HEK293 (cell line): Measurements from ENCODE around the gene FHDC1.

ENCODE experiments used
- CTCF ChIA-PET: fragments of 350-600 bp; formaldehyde crosslinking; extraction: SDS; loops from one replicate; lab custom pipeline; 2021; ENCODE audit warnings: antibody characterized with exemption; lab: Yijun Ruan, JAX
- POLR2A ChIA-PET: fragments of 300-600 bp; formaldehyde crosslinking; extraction: SDS; loops from one replicate; lab custom pipeline; 2020; ENCODE audit warnings: antibody characterized with exemption, inconsistent platforms; lab: Yijun Ruan, JAX
- H3K27ac ChIP-seq: fragments of 200-500 bp; sonication (Bioruptor generic); 2 replicates; pipeline ENCODE4 v1.5.1; 2014; ENCODE audit warnings: low read depth, low read length, control low read depth, inconsistent platforms; ENCODE audit errors: extremely low read depth
- H3K36me3 ChIP-seq, 2 experiments: fragments of 200-500 bp in 1 of 2; sonication (Bioruptor generic) in 1 of 2; 1 replicate in 1 of 2; 2 replicates in 1 of 2; pipeline ENCODE4 v1.5.1; 2014 to 2017; ENCODE audit warnings: inconsistent platforms in 2 of 2, low read length in 2 of 2; ENCODE audit not compliant: control insufficient read depth in 2 of 2, insufficient read depth in 1 of 2
- H3K4me1 ChIP-seq: fragments of 200-500 bp; sonication (Bioruptor generic); 2 replicates; pipeline ENCODE4 v1.5.1; 2014; ENCODE audit warnings: mild to moderate bottlenecking, low read length, inconsistent platforms; ENCODE audit not compliant: control insufficient read depth, insufficient read depth
- H3K4me3 ChIP-seq: 2 replicates; pipeline ENCODE4 v1.5.1; 2011; ENCODE audit warnings: low read depth, mild to moderate bottlenecking, control low read depth, low read length, moderate library complexity
- H3K9me3 ChIP-seq: fragments of 200-500 bp; sonication (Bioruptor generic); 2 replicates; pipeline ENCODE4 v1.5.1; 2014; ENCODE audit warnings: low read depth, low read length, inconsistent platforms; ENCODE audit not compliant: control insufficient read depth, insufficient read depth
- FEZF1 ChIP-seq: fragments of 450-650 bp; formaldehyde crosslinking; IDR thresholded peaks from 2 replicates; pipeline ENCODE4 v1.5.1; 2016; ENCODE audit warnings: missing biosample characterization, missing genetic modification characterization
- HIC1 ChIP-seq: fragments of 450-650 bp; formaldehyde crosslinking; IDR thresholded peaks from 2 replicates; pipeline ENCODE4 v1.5.1; 2016; ENCODE audit warnings: missing biosample characterization, missing genetic modification characterization
- INSM2 ChIP-seq: fragments of 450-650 bp; formaldehyde crosslinking; IDR thresholded peaks from 2 replicates; pipeline ENCODE4 v1.5.1; 2016; ENCODE audit warnings: missing biosample characterization, missing genetic modification characterization
- KLF1 ChIP-seq: fragments of 450-650 bp; formaldehyde crosslinking; IDR thresholded peaks from 2 replicates; pipeline ENCODE4 v1.5.1; 2016; ENCODE audit warnings: missing biosample characterization, missing genetic modification characterization
- MZF1 ChIP-seq: fragments of 450-650 bp; formaldehyde crosslinking; IDR thresholded peaks from 2 replicates; pipeline ENCODE4 v1.5.1; 2017; ENCODE audit warnings: missing biosample characterization, missing genetic modification characterization, borderline replicate concordance
- SP2 ChIP-seq: fragments of 450-650 bp; formaldehyde crosslinking; IDR thresholded peaks from 2 replicates; pipeline ENCODE4 v1.5.1; 2016; ENCODE audit warnings: missing biosample characterization, missing genetic modification characterization
- SP7 ChIP-seq: fragments of 450-650 bp; formaldehyde crosslinking; IDR thresholded peaks from 2 replicates; pipeline ENCODE4 v1.5.1; 2016; ENCODE audit warnings: missing biosample characterization, missing genetic modification characterization
- YY1 ChIP-seq: fragments of 450-650 bp; formaldehyde crosslinking; IDR thresholded peaks from 2 replicates; pipeline ENCODE4 v1.5.1; 2018; ENCODE audit warnings: missing biosample characterization, missing genetic modification characterization
- ZBTB8A ChIP-seq: fragments of 450-650 bp; formaldehyde crosslinking; IDR thresholded peaks from 2 replicates; pipeline ENCODE4 v1.5.1; 2016; ENCODE audit warnings: missing biosample characterization, missing genetic modification characterization
- ZFP3 ChIP-seq: fragments of 450-650 bp; formaldehyde crosslinking; IDR thresholded peaks from 2 replicates; pipeline ENCODE4 v1.5.1; 2016; ENCODE audit warnings: low read depth, missing biosample characterization, missing genetic modification characterization
- ZFP41 ChIP-seq: fragments of 450-650 bp; formaldehyde crosslinking; IDR thresholded peaks from 2 replicates; pipeline ENCODE4 v1.5.1; 2016; ENCODE audit warnings: missing biosample characterization, missing genetic modification characterization, borderline replicate concordance
- ZIC2 ChIP-seq: fragments of 450-650 bp; formaldehyde crosslinking; IDR thresholded peaks from 2 replicates; pipeline ENCODE4 v1.5.1; 2016; ENCODE audit warnings: missing biosample characterization, missing genetic modification characterization
- ZNF133 ChIP-seq: fragments of 450-650 bp; formaldehyde crosslinking; IDR thresholded peaks from 2 replicates; pipeline ENCODE4 v1.5.1; 2016; ENCODE audit warnings: missing biosample characterization, missing genetic modification characterization
- ZNF211 ChIP-seq: fragments of 450-650 bp; formaldehyde crosslinking; IDR thresholded peaks from 2 replicates; pipeline ENCODE4 v1.5.1; 2016; ENCODE audit warnings: low read depth, missing biosample characterization, missing genetic modification characterization
- ZNF214 ChIP-seq: fragments of 450-650 bp; formaldehyde crosslinking; IDR thresholded peaks from 2 replicates; pipeline ENCODE4 v1.5.1; 2017; ENCODE audit warnings: missing biosample characterization, mild to moderate bottlenecking, missing genetic modification characterization, borderline replicate concordance
- ZNF274 ChIP-seq, 2 experiments: fragments of 200-500 bp in 1 of 2; fragments of 450-650 bp in 1 of 2; sonication (Bioruptor generic) in 1 of 2; formaldehyde crosslinking in 1 of 2; IDR thresholded peaks; 2 replicates each; pipeline versions ENCODE4 v1.5.1 to v1.6.1; 2014 to 2016; ENCODE audit warnings: borderline replicate concordance in 1 of 2, inconsistent platforms in 1 of 2, low read length in 1 of 2, missing biosample characterization in 1 of 2, missing genetic modification characterization in 1 of 2
- ZNF341 ChIP-seq: fragments of 450-650 bp; formaldehyde crosslinking; IDR thresholded peaks from 2 replicates; pipeline ENCODE4; 2016; ENCODE audit warnings: low read depth, missing biosample characterization, missing genetic modification characterization
- ZNF37A ChIP-seq: fragments of 450-650 bp; IDR thresholded peaks from 2 replicates; pipeline ENCODE4 v1.5.1; 2018; ENCODE audit warnings: missing biosample characterization, missing genetic modification characterization
- ZNF394 ChIP-seq: fragments of 450-650 bp; formaldehyde crosslinking; IDR thresholded peaks from 2 replicates; pipeline ENCODE4 v1.5.1; 2016; ENCODE audit warnings: missing biosample characterization, missing genetic modification characterization, mild to moderate bottlenecking, moderate library complexity, borderline replicate concordance
- ZNF404 ChIP-seq: fragments of 450-650 bp; formaldehyde crosslinking; IDR thresholded peaks from 2 replicates; pipeline ENCODE4 v1.5.1; 2017; ENCODE audit warnings: missing biosample characterization, missing genetic modification characterization
- ZNF423 ChIP-seq: fragments of 450-650 bp; formaldehyde crosslinking; IDR thresholded peaks from 2 replicates; pipeline ENCODE4 v1.5.1; 2016; ENCODE audit warnings: missing biosample characterization, missing genetic modification characterization
- ZNF530 ChIP-seq: fragments of 450-650 bp; formaldehyde crosslinking; IDR thresholded peaks from 2 replicates; pipeline ENCODE4 v1.5.1; 2016; ENCODE audit warnings: low read depth, missing biosample characterization, missing genetic modification characterization
- ZNF571 ChIP-seq: fragments of 450-650 bp; formaldehyde crosslinking; IDR thresholded peaks from 2 replicates; pipeline ENCODE4 v1.5.0; 2017; ENCODE audit warnings: missing biosample characterization, missing genetic modification characterization
- ZNF645 ChIP-seq: fragments of 450-650 bp; formaldehyde crosslinking; IDR thresholded peaks from 2 replicates; pipeline ENCODE4; 2016; ENCODE audit warnings: missing biosample characterization, missing genetic modification characterization
- ZNF658 ChIP-seq: fragments of 450-650 bp; formaldehyde crosslinking; IDR thresholded peaks from 2 replicates; pipeline ENCODE4; 2016; ENCODE audit warnings: missing biosample characterization, missing genetic modification characterization
- ZNF776 ChIP-seq: fragments of 450-650 bp; formaldehyde crosslinking; IDR thresholded peaks from 2 replicates; pipeline ENCODE4 v1.5.0; 2017; ENCODE audit warnings: missing biosample characterization, missing genetic modification characterization, borderline replicate concordance
- ZNF777 ChIP-seq: fragments of 450-650 bp; formaldehyde crosslinking; IDR thresholded peaks from 2 replicates; pipeline ENCODE4 v1.5.1; 2017; ENCODE audit warnings: missing biosample characterization, missing genetic modification characterization, borderline replicate concordance

Gene FHDC1

GRCh38 chr4:152979731-152980330 lies 43.7 kb downstream of the FHDC1 start (continued):
- TF ChIP-seq ZNF571 (tag by site-specific recombination): no peak
- no peak for TF ChIP-seq ZNF274 (IDR thresholded peaks at IDR 0.05; ENCODE audit: low read length)
- no peak for TF ChIP-seq ZNF274 (tag by site-specific recombination; IDR thresholded peaks at IDR 0.05; ENCODE audit: borderline replicate concordance)
- no peak for TF ChIP-seq ZNF776 (tag by site-specific recombination)
- TF ChIP-seq ZNF37A (tag by site-specific recombination): no peak
- no peak for TF ChIP-seq ZBTB8A
- TF ChIP-seq ZIC2 (tag by site-specific recombination): no peak
- TF ChIP-seq YY1: no peak
- TF ChIP-seq ZNF394 (tag by site-specific recombination): no peak
- TF ChIP-seq KLF1 (tag by site-specific recombination): no peak
- TF ChIP-seq FEZF1 (tag by site-specific recombination): no peak
- no peak for TF ChIP-seq ZFP41
- TF ChIP-seq, all 188 proteins: peak for 0

GRCh38 chr4:152981278-152981677 lies 45.2 kb downstream of the FHDC1 start:
- no peak overlapping the region for H3K4me3 ChIP-seq
- no peaks in the 10 kb centered on the region for H3K36me3 ChIP-seq
- no peak overlapping the region for H3K27ac ChIP-seq
- ChIA-PET POLR2A (no interaction called here), CTCF (interaction anchor here (0.6 to 0.7 kb wide), 2 partner anchors 108 to 195 kb away, joined by 3 read pairs; no protein-coding TSS in a partner anchor)
- TF ChIP-seq ZNF658 (tag by site-specific recombination): no peak
- no peak for TF ChIP-seq KLF1 (tag by site-specific recombination)
- no peak for TF ChIP-seq SP2
- TF ChIP-seq ZNF645 (tag by site-specific recombination): no peak
- TF ChIP-seq ZNF423 (tag by site-specific recombination): no peak
- TF ChIP-seq ZNF777 (tag by site-specific recombination): no peak
- TF ChIP-seq SP7 (tag by site-specific recombination): no peak
- TF ChIP-seq ZNF214 (tag by site-specific recombination): no peak
- H3K9me3 ChIP-seq: no peaks in the 10 kb centered on the region
- no peaks in the 10 kb centered on the region for H3K4me1 ChIP-seq

GRCh38 chr4:152981842-152982241 lies 45.7 kb downstream of the FHDC1 start:
- H3K27ac ChIP-seq: no peak overlapping the region
- H3K9me3 ChIP-seq: no peaks in the 10 kb centered on the region
- H3K4me3 ChIP-seq: no peak overlapping the region
- POLR2A ChIA-PET: no interaction called here
- no peaks in the 10 kb centered on the region for H3K36me3 ChIP-seq
- CTCF ChIA-PET: no interaction called here
- H3K4me1 ChIP-seq: no peaks in the 10 kb centered on the region
- TF ChIP-seq INSM2 (no peak), ZNF530 (tag by site-specific recombination) (no peak), ZFP41 (no peak), ZNF133 (tag by site-specific recombination) (no peak), MZF1 (tag by site-specific recombination) (no peak), HIC1 (tag by site-specific recombination) (no peak), ZNF211 (no peak), ZNF341 (tag by site-specific recombination) (no peak), ZNF404 (tag by site-specific recombination) (no peak), ZFP3 (tag by site-specific recombination) (no peak)
- TF ChIP-seq, all 188 proteins: peak for 0
